HepG2 (cell line): ENCODE data around the gene GNAI2. TPM values are rescaled to one million over a fixed set of nuclear protein-coding genes. Genes with fewer than 3 reads are reported as not detected.

Experiments
- AKNA ChIP-seq: sonication (generic); formaldehyde crosslinking; IDR thresholded peaks from 2 replicates; pipeline ENCODE4 v1.4.0; 2020; ENCODE audit warnings: missing genetic modification reagents, borderline replicate concordance
- ARNTL ChIP-seq: sonication (generic); formaldehyde crosslinking; IDR thresholded peaks from 2 replicates; pipeline ENCODE4 v1.4.0; 2020; ENCODE audit warnings: mild to moderate bottlenecking, missing genetic modification reagents
- MEF2D ChIP-seq: sonication (generic); formaldehyde crosslinking; IDR thresholded peaks from 2 replicates; pipeline ENCODE4 v1.5.1; 2020; ENCODE audit warnings: mild to moderate bottlenecking, missing genetic modification reagents
- MZF1 ChIP-seq: sonication (generic); formaldehyde crosslinking; IDR thresholded peaks from 2 replicates; pipeline ENCODE4 v1.8.1; 2023; ENCODE audit warnings: mild to moderate bottlenecking, missing genetic modification reagents, borderline replicate concordance
- NCOA5 ChIP-seq: sonication (generic); formaldehyde crosslinking; IDR thresholded peaks from 2 replicates; pipeline ENCODE4 v1.4.0; 2020; ENCODE audit warnings: missing genetic modification reagents
- NR2C2 ChIP-seq: sonication (generic); formaldehyde crosslinking; IDR thresholded peaks from 2 replicates; pipeline ENCODE4 v1.4.0; 2020; ENCODE audit warnings: missing genetic modification reagents, mild to moderate bottlenecking, moderate library complexity, borderline replicate concordance
- PAX8 ChIP-seq: sonication (generic); formaldehyde crosslinking; IDR thresholded peaks from 2 replicates; pipeline ENCODE4 v1.8.0; 2022; ENCODE audit warnings: mild to moderate bottlenecking, missing genetic modification reagents, borderline replicate concordance
- TARDBP ChIP-seq: sonication (generic); formaldehyde crosslinking; IDR thresholded peaks from 2 replicates; pipeline ENCODE4 v1.8.0; 2022; ENCODE audit warnings: mild to moderate bottlenecking, missing genetic modification reagents
- THRA ChIP-seq: sonication (generic); formaldehyde crosslinking; IDR thresholded peaks from 2 replicates; pipeline ENCODE4 v1.4.0; 2020; ENCODE audit warnings: missing genetic modification reagents, borderline replicate concordance
- ZBTB10 ChIP-seq: sonication (generic); formaldehyde crosslinking; IDR thresholded peaks from 2 replicates; pipeline ENCODE4 v1.4.0; 2020; ENCODE audit warnings: missing genetic modification reagents, borderline replicate concordance
- ZNF251 ChIP-seq: sonication (generic); formaldehyde crosslinking; IDR thresholded peaks from 2 replicates; pipeline ENCODE4 v1.9.0; 2021; ENCODE audit warnings: mild to moderate bottlenecking, missing genetic modification reagents
- ZNF510 ChIP-seq: sonication (generic); formaldehyde crosslinking; IDR thresholded peaks from 2 replicates; pipeline ENCODE4 v1.4.0; 2020; ENCODE audit warnings: low read depth, mild to moderate bottlenecking, missing genetic modification reagents
- ZNF562 ChIP-seq: sonication (generic); formaldehyde crosslinking; IDR thresholded peaks from 2 replicates; pipeline ENCODE4 v1.8.0; 2022; ENCODE audit warnings: missing genetic modification reagents, borderline replicate concordance
- ZNF569 ChIP-seq: sonication (generic); formaldehyde crosslinking; IDR thresholded peaks from 2 replicates; pipeline ENCODE4 v1.5.0; 2020; ENCODE audit warnings: mild to moderate bottlenecking, missing genetic modification reagents, moderate library complexity, borderline replicate concordance
- ZNF800 ChIP-seq: sonication (generic); formaldehyde crosslinking; IDR thresholded peaks from 2 replicates; pipeline ENCODE4 v1.4.0; 2020; ENCODE audit warnings: missing genetic modification reagents
- polyA plus RNA-seq, 8 experiments: library from polyadenylated mRNA; depleted of rRNA in 3 of 8; stranded (reverse) in 7 of 8; unstranded in 1 of 8; fragments of >200 nt; fragmentation: Illumina TruSeq in 4 of 8; extraction: Trizol in 4 of 8; gene quantifications; 2 replicates each; pipeline versions ENCODE4 v1.2.1 to v1.2.3, GENCODE V29; 2011 to 2016; ENCODE audit warnings: low read depth in 4 of 8, missing spikeins in 1 of 8, mixed read lengths in 1 of 8; ENCODE audit not compliant: insufficient read depth in 1 of 8
- total RNA-seq, 5 experiments: library from RNA; depleted of rRNA; stranded (reverse); fragments of >200 nt; fragmentation: Illumina TruSeq; extraction: Trizol; gene quantifications; 2 replicates each; pipeline ENCODE4 v1.2.3, GENCODE V29; 2016; ENCODE audit warnings: low read depth in 1 of 5

GNAI2 gene
- total and polyA plus RNA-seq, 2 of the 13 experiments (the other 11 are each of a cell fraction or from before 2014, with no cell fraction given): 51.1 to 66.2 TPM

GRCh38 chr3:50201573-50202315 is 34.3 kb upstream of the GNAI2 start (continued):
- TF ChIP-seq ZNF800 (CRISPR knock-in tag) (0 out of 2 replicates have a peak, but pooled peaks have one; percentile 31), ZNF562 (CRISPR knock-in tag) (no peak), ZBTB10 (CRISPR knock-in tag) (peak; percentile 59; the same call in 1 of the 2 replicates), ZNF569 (no peak), ZNF251 (no peak), THRA (0 out of 2 replicates have a peak, but pooled peaks have one; percentile 11), MEF2D (CRISPR knock-in tag) (peak; percentile 81), MZF1 (CRISPR knock-in tag) (no peak), NCOA5 (CRISPR knock-in tag) (no peak), TARDBP (CRISPR knock-in tag) (peak; percentile 59; the same call in 1 of the 2 replicates), NR2C2 (CRISPR knock-in tag) (no peak), AKNA (no peak), PAX8 (CRISPR knock-in tag) (0 out of 2 replicates have a peak, but pooled peaks have one; percentile 52), ZNF510 (CRISPR knock-in tag) (no peak), ARNTL (CRISPR knock-in tag) (peak; percentile 85)
